Measurements from ENCODE around the gene ALDH1B1.
"Not testable (repeated sequence)": the region's sequence is repeated elsewhere in the genome, so short reads cannot be mapped to it uniquely, and the experiment has no call there.

ALDH1B1 gene

DNA sequence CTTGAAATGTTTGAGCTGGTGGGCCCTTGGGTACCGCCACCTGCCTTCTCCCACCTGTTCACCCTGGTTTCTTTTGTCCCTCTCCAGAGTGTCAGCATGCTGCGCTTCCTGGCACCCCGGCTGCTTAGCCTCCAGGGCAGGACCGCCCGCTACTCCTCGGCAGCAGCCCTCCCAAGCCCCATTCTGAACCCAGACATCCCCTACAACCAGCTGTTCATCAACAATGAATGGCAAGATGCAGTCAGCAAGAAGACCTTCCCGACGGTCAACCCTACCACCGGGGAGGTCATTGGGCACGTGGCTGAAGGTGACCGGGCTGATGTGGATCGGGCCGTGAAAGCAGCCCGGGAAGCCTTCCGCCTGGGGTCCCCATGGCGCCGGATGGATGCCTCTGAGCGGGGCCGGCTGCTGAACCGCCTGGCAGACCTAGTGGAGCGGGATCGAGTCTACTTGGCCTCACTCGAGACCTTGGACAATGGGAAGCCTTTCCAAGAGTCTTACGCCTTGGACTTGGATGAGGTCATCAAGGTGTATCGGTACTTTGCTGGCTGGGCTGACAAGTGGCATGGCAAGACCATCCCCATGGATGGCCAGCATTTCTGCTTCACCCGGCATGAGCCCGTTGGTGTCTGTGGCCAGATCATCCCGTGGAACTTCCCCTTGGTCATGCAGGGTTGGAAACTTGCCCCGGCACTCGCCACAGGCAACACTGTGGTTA lies 3.3 kb downstream of the ALDH1B1 start:
- Histone ChIP-seq H3K36me3 (ENCODE audit: control insufficient read depth, insufficient read depth, low read length) (peaks cover 17% of the 10 kb centered on the region; the same call in 1 of the 2 replicates), H3K4me1 (ENCODE audit: control insufficient read depth, insufficient read depth, low read length) (0 out of 2 replicates have a peak, but pooled peaks cover 2% of the 10 kb centered on the region), H3K4me3 (ENCODE audit: low read length) (no peak overlapping the region), H3K9me3 (ENCODE audit: control insufficient read depth, insufficient read depth, low read length) (no peaks in the 10 kb centered on the region), H3K27me3 (ENCODE audit: control insufficient read depth, insufficient read depth, low read length) (no peaks in the 10 kb centered on the region), H3K27ac (ENCODE audit: low read length) (no peak overlapping the region)
- DNase-seq (ENCODE audit: low read depth, low spot score) = no peak
- WGBS (ENCODE audit: insufficient coverage, insufficient read length) = no CpG with 5 or more reads among the region's 30 CpGs

DNA sequence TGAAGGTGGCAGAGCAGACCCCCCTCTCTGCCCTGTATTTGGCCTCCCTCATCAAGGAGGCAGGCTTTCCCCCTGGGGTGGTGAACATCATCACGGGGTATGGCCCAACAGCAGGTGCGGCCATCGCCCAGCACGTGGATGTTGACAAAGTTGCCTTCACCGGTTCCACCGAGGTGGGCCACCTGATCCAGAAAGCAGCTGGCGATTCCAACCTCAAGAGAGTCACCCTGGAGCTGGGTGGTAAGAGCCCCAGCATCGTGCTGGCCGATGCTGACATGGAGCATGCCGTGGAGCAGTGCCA lies 3.8 kb downstream of the ALDH1B1 start:
- H3K27me3 ChIP-seq (ENCODE audit: control insufficient read depth, insufficient read depth, low read length) = no peaks in the 10 kb centered on the region
- H3K27ac ChIP-seq (ENCODE audit: low read length) = no peak overlapping the region
- H3K4me3 ChIP-seq (ENCODE audit: low read length) = no peak overlapping the region
- no peak for DNase-seq (ENCODE audit: low read depth, low spot score)
- H3K36me3 ChIP-seq (ENCODE audit: control insufficient read depth, insufficient read depth, low read length) = peaks cover 17% of the 10 kb centered on the region; the same call in 1 of the 2 replicates
- no peaks in the 10 kb centered on the region for H3K9me3 ChIP-seq (ENCODE audit: control insufficient read depth, insufficient read depth, low read length)
- WGBS (ENCODE audit: insufficient coverage, insufficient read length) = no CpG with 5 or more reads among the region's 10 CpGs
- 0 out of 2 replicates have a peak, but pooled peaks cover 2% of the 10 kb centered on the region for H3K4me1 ChIP-seq (ENCODE audit: control insufficient read depth, insufficient read depth, low read length)

DNA sequence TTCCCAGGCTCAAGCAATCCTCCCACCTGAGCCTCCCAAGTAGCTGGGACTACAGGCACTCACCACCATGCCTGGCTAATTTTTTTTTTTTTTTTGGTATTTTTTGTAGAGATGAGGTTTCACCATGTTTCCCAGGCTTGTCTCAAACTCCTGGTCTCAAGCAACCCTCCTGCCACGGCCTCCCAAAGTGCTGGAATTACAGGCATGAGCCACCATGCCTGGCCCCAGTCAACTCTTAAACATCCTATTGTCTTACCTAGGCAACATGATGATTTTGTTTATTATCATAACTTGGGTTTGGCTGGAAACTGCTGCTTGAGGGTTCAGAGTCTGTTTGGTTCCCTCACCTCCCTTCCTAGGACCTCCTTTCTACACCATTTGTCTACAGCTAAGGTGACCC lies 6.7 kb downstream of the ALDH1B1 start:
- H3K27me3 ChIP-seq (ENCODE audit: control insufficient read depth, insufficient read depth, low read length); H3K9me3 ChIP-seq (ENCODE audit: control insufficient read depth, insufficient read depth, low read length); H3K27ac ChIP-seq (ENCODE audit: low read length); H3K4me3 ChIP-seq (ENCODE audit: low read length); DNase-seq (ENCODE audit: low read depth, low spot score); H3K4me1 ChIP-seq (ENCODE audit: control insufficient read depth, insufficient read depth, low read length): not testable (repeated sequence)
- WGBS (ENCODE audit: insufficient coverage, insufficient read length) = no CpG with 5 or more reads among the region's 1 CpG
- peaks cover 17% of the 10 kb centered on the region; the same call in 1 of the 2 replicates for H3K36me3 ChIP-seq (ENCODE audit: control insufficient read depth, insufficient read depth, low read length)

DNA sequence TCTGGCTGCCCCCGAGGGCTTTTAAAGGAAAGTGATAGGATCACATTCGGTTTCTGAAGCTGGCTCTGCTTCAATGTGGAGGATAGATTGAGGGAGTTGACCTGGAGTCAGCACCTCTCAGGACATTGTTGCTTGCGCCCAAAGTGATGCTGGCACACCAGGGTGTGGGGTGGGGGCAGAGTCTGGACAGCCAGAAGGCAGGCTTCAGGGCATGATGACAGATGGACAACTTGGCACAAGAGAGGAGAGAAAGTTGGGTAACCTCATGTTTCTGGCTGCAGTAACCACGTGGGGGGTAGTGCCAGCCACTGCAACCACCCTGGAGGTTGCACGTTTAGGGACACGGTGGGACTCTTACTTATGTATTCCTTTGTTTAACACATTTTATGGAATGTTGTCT lies 9.5 kb downstream of the ALDH1B1 start:
- WGBS (ENCODE audit: insufficient coverage, insufficient read length) = no CpG with 5 or more reads among the region's 6 CpGs
- DNase-seq (ENCODE audit: low read depth, low spot score) = no peak
- no peaks in the 10 kb centered on the region for H3K27me3 ChIP-seq (ENCODE audit: control insufficient read depth, insufficient read depth, low read length)
- H3K36me3 ChIP-seq (ENCODE audit: control insufficient read depth, insufficient read depth, low read length) = peaks cover 1% of the 10 kb centered on the region; the same call in 1 of the 2 replicates
- no peak overlapping the region for H3K27ac ChIP-seq (ENCODE audit: low read length)
- no peaks in the 10 kb centered on the region for H3K4me1 ChIP-seq (ENCODE audit: control insufficient read depth, insufficient read depth, low read length)
- H3K4me3 ChIP-seq (ENCODE audit: low read length) = no peak overlapping the region
- no peaks in the 10 kb centered on the region for H3K9me3 ChIP-seq (ENCODE audit: control insufficient read depth, insufficient read depth, low read length)

DNA sequence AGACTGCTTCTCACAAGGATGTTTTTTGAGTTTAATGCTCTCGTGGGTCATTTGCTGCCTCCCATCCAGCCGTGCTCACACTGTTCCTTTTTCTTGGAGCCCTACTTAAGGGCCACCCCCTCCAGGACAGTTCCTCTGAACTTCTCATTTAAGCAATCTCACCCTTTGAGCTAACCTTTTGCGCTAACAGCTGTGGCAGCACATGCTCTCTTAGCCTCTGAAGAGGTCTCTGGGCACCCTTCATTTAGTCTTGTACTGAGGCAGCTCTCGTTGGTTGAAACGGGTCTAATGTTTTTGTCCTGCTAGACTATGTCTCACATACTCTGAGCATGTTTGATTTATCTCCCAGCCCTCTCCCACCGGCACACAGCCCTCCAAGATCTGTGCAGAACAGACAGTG lies 11.8 kb downstream of the ALDH1B1 start:
- no peak for DNase-seq (ENCODE audit: low read depth, low spot score)
- no peaks in the 10 kb centered on the region for H3K27me3 ChIP-seq (ENCODE audit: control insufficient read depth, insufficient read depth, low read length)
- H3K9me3 ChIP-seq (ENCODE audit: control insufficient read depth, insufficient read depth, low read length) = no peaks in the 10 kb centered on the region
- no peak overlapping the region for H3K27ac ChIP-seq (ENCODE audit: low read length)
- no peaks in the 10 kb centered on the region for H3K36me3 ChIP-seq (ENCODE audit: control insufficient read depth, insufficient read depth, low read length)
- H3K4me3 ChIP-seq (ENCODE audit: low read length) = no peak overlapping the region
- no CpG with 5 or more reads among the region's 6 CpGs for WGBS (ENCODE audit: insufficient coverage, insufficient read length)
- no peaks in the 10 kb centered on the region for H3K4me1 ChIP-seq (ENCODE audit: control insufficient read depth, insufficient read depth, low read length)

DNA sequence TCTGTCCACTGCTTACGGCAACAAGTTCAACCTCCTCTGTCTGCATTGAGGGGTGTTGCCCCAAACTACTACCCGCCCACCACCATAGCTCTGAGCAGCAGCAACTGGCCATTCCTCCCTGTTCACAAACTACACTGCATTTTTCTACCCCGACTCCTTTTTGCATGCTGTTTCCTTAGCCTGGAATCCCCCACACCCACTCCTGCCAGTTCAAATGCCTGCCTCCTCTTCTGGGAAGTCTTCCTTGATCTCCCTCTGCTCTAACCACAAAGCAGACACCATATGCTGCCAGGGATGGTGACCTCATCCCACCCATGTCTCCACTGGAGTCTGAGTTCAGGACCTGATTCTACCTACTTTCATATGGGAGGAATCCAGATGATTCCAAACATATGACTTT lies 13.3 kb downstream of the ALDH1B1 start:
- Histone ChIP-seq H3K36me3 (ENCODE audit: control insufficient read depth, insufficient read depth, low read length) (no peaks in the 10 kb centered on the region), H3K9me3 (ENCODE audit: control insufficient read depth, insufficient read depth, low read length) (no peaks in the 10 kb centered on the region), H3K4me3 (ENCODE audit: low read length) (no peak overlapping the region), H3K27me3 (ENCODE audit: control insufficient read depth, insufficient read depth, low read length) (no peaks in the 10 kb centered on the region), H3K4me1 (ENCODE audit: control insufficient read depth, insufficient read depth, low read length) (no peaks in the 10 kb centered on the region), H3K27ac (ENCODE audit: low read length) (no peak overlapping the region)
- DNase-seq (ENCODE audit: low read depth, low spot score) = no peak
- no CpG with 5 or more reads among the region's 3 CpGs for WGBS (ENCODE audit: insufficient coverage, insufficient read length)

DNA sequence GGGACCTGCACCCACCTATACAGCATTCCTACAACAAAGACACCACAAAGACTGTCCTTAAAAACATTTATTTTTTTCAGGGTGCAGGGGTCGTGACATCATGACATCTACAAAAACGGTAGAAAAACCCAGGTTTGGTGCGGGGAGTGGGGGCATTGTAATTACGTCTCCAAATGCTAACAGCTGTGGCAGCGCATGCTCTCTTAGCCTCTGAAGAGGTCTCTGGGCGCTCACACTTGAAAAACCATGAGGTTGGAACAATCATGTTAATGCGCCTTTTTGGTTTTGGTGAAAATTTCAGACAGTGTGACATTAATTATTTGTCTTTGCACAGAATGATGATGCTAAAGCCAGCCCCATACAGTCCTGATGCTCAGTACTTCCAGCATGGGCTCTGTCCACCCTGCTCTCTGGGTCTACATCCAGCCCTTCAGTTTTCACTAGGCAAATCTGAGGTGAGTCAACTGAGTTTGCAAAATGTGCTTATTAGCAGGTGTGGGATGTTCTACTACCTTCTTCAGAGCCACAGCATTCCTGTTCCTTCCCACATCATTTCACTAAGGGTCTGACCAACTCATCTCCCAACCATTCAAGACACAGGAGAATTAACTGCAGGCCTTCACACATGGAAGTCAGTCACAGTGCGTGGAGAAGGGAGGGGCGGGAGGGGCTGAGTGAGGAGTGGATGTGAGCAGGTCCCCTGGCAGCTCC lies 14.1 kb downstream of the ALDH1B1 start:
- no peaks in the 10 kb centered on the region for H3K27me3 ChIP-seq (ENCODE audit: control insufficient read depth, insufficient read depth, low read length)
- WGBS (ENCODE audit: insufficient coverage, insufficient read length) = no CpG with 5 or more reads among the region's 9 CpGs

DNA sequence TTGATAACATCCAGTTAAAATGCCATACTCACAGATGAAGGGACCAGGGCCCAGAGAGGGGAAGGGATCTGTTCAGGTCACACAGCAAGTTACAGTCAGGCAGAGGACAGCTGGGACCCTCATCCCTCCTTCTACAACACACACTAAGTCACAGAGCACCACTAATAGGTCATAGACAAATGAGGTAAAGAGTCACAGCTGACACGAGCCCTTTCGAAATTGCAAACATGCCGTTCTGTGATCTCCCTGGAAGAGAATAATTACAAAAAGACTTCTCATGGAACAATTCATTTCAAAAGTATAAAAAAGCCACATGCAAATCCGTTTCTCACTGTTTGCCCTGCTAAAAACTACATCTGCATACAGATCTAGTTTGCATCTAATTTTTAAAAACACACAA lies 16.2 kb downstream of the ALDH1B1 start:
- no peak overlapping the region for H3K27ac ChIP-seq (ENCODE audit: low read length)
- no peak for DNase-seq (ENCODE audit: low read depth, low spot score)
- no peak overlapping the region for H3K4me3 ChIP-seq (ENCODE audit: low read length)
- H3K9me3 ChIP-seq (ENCODE audit: control insufficient read depth, insufficient read depth, low read length) = no peaks in the 10 kb centered on the region
- no CpG with 5 or more reads among the region's 4 CpGs for WGBS (ENCODE audit: insufficient coverage, insufficient read length)
- H3K27me3 ChIP-seq (ENCODE audit: control insufficient read depth, insufficient read depth, low read length) = no peaks in the 10 kb centered on the region
- no peaks in the 10 kb centered on the region for H3K36me3 ChIP-seq (ENCODE audit: control insufficient read depth, insufficient read depth, low read length)
- H3K4me1 ChIP-seq (ENCODE audit: control insufficient read depth, insufficient read depth, low read length) = no peaks in the 10 kb centered on the region

More for the DNA sequence above, 14.1 kb downstream of the ALDH1B1 start:
- H3K9me3 ChIP-seq (ENCODE audit: control insufficient read depth, insufficient read depth, low read length) = no peaks in the 10 kb centered on the region
- no peak overlapping the region for H3K4me3 ChIP-seq (ENCODE audit: low read length)
- H3K36me3 ChIP-seq (ENCODE audit: control insufficient read depth, insufficient read depth, low read length) = no peaks in the 10 kb centered on the region
- H3K4me1 ChIP-seq (ENCODE audit: control insufficient read depth, insufficient read depth, low read length) = no peaks in the 10 kb centered on the region
- no peak for DNase-seq (ENCODE audit: low read depth, low spot score)
- no peak overlapping the region for H3K27ac ChIP-seq (ENCODE audit: low read length)

DNA sequence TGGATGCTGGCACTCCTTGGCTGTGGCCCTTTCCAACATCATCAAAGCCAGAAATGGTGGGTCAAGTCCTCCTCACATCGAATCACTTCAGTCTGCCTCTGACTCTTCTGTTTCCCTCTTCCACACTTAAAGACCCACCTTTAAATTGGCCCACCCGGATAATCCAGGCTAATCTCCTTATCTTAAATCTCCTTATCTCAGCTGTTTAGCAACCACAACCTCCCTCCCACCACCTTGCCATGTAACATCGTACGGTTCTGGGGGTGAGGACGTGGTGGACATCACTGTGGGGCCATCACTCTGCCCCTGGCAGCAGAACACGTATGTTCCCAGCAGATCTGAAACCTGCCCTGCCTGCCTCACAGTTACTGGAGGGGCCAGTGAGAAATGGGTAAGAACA lies 20.2 kb downstream of the ALDH1B1 start:
- DNase-seq (ENCODE audit: low read depth, low spot score) = no peak
- H3K9me3 ChIP-seq (ENCODE audit: control insufficient read depth, insufficient read depth, low read length) = no peaks in the 10 kb centered on the region
- no peaks in the 10 kb centered on the region for H3K4me1 ChIP-seq (ENCODE audit: control insufficient read depth, insufficient read depth, low read length)
- no CpG with 5 or more reads among the region's 6 CpGs for WGBS (ENCODE audit: insufficient coverage, insufficient read length)
- H3K27ac ChIP-seq (ENCODE audit: low read length) = no peak overlapping the region
- H3K4me3 ChIP-seq (ENCODE audit: low read length) = no peak overlapping the region
- no peaks in the 10 kb centered on the region for H3K27me3 ChIP-seq (ENCODE audit: control insufficient read depth, insufficient read depth, low read length)
- no peaks in the 10 kb centered on the region for H3K36me3 ChIP-seq (ENCODE audit: control insufficient read depth, insufficient read depth, low read length)

DNA sequence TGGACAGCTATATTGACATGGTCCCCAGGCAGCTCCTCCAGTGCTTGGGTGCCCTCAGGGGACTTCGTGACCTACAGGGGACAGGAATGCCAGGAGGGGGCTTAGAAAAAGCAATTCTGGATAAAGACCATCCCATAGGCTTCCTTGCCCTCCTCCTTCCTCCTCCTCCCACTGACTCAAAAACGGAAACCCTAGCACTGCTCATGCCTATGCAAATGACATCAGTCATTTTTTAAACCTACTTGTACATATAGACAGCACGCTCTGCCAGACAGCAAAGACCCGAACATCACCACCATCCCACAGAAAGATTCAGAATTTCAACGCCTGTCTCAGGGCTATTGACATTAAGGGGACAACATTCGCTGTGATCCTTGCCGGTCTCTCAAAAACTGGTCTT lies 20.8 kb downstream of the ALDH1B1 start:
- DNase-seq (ENCODE audit: low read depth, low spot score) = no peak
- H3K27me3 ChIP-seq (ENCODE audit: control insufficient read depth, insufficient read depth, low read length) = no peaks in the 10 kb centered on the region
- no peak overlapping the region for H3K27ac ChIP-seq (ENCODE audit: low read length)
- H3K36me3 ChIP-seq (ENCODE audit: control insufficient read depth, insufficient read depth, low read length) = no peaks in the 10 kb centered on the region
- WGBS (ENCODE audit: insufficient coverage, insufficient read length) = no CpG with 5 or more reads among the region's 7 CpGs
- H3K9me3 ChIP-seq (ENCODE audit: control insufficient read depth, insufficient read depth, low read length) = no peaks in the 10 kb centered on the region
- H3K4me1 ChIP-seq (ENCODE audit: control insufficient read depth, insufficient read depth, low read length) = no peaks in the 10 kb centered on the region
- no peak overlapping the region for H3K4me3 ChIP-seq (ENCODE audit: low read length)

All from iPS DF 6.9 (cell line).